ENCODE measurements around the gene CUEDC1. TPM values are rescaled to one million over a fixed set of nuclear protein-coding genes. Genes with fewer than 3 reads are reported as not detected.

The CUEDC1 gene
- total and polyA plus RNA-seq, 2 of the 13 experiments (the other 11 are each of a cell fraction or from before 2014, with no cell fraction given): 7.4 to 12.9 TPM

GRCh38 chr17:57892146-57892819 lies 62.9 kb downstream of the CUEDC1 start (continued):
- TF ChIP-seq ZBTB33 (CRISPR knock-in tag; IDR thresholded peaks at IDR 0.05) (peak; percentile 72), ZBTB43 (CRISPR knock-in tag; conservative IDR thresholded peaks at IDR 0.05) (no peak), ETV6 (CRISPR knock-in tag; conservative IDR thresholded peaks at IDR 0.05) (0 out of 2 replicates have a peak, but pooled peaks have one; percentile 55), ZNF616 (CRISPR knock-in tag; IDR thresholded peaks at IDR 0.05; ENCODE audit: low read depth) (peak; percentile 33; the same call in 1 of the 2 replicates), FOSL2 (CRISPR knock-in tag; IDR thresholded peaks at IDR 0.05) (peak; percentile 48; the same call in 1 of the 2 replicates), ZMYM4 (CRISPR knock-in tag; IDR thresholded peaks at IDR 0.05) (peak; percentile 29; the same call in 1 of the 2 replicates), ZBED4 (CRISPR knock-in tag; IDR thresholded peaks at IDR 0.05; ENCODE audit: borderline replicate concordance) (0 out of 2 replicates have a peak, but pooled peaks have one; percentile 31), KMT2A (CRISPR knock-in tag; IDR thresholded peaks at IDR 0.05) (0 out of 2 replicates have a peak, but pooled peaks have one; percentile 4), MNT (IDR thresholded peaks at IDR 0.05) (no peak), ZGPAT (CRISPR knock-in tag; IDR thresholded peaks at IDR 0.05) (peak; percentile 72; the same call in 1 of the 2 replicates), HNF4A (CRISPR knock-in tag; IDR thresholded peaks at IDR 0.05) (no peak; the same call in 1 of the 2 replicates), FOXP4 (CRISPR knock-in tag; IDR thresholded peaks at IDR 0.05) (peak; percentile 12; the same call in 1 of the 2 replicates), ZBTB46 (CRISPR knock-in tag; IDR thresholded peaks at IDR 0.05; ENCODE audit: borderline replicate concordance) (no peak)

Data from HepG2 (cell line).